22Rv1 (cell line): Measurements from ENCODE around the gene RASSF1.
A peak's percentile ranks its signal among the peaks of the same experiment; 100 is the strongest.

Source experiments
- H3K27ac ChIP-seq: fragments of 450-650 bp; 2 replicates; pipeline ENCODE4 v1.5.1; 2017
- ZFX ChIP-seq: fragments of 450-650 bp; IDR thresholded peaks from 2 replicates; pipeline ENCODE4 v1.6.1; 2017; ENCODE audit warnings: antibody characterized with exemption, borderline replicate concordance
- TF ChIP-seq, protein P1 (sequence below): fragments of 450-650 bp; IDR thresholded peaks from 2 replicates; pipeline ENCODE4 v1.5.1; 2017; ENCODE audit warnings: mild to moderate bottlenecking

Gene RASSF1

DNA sequence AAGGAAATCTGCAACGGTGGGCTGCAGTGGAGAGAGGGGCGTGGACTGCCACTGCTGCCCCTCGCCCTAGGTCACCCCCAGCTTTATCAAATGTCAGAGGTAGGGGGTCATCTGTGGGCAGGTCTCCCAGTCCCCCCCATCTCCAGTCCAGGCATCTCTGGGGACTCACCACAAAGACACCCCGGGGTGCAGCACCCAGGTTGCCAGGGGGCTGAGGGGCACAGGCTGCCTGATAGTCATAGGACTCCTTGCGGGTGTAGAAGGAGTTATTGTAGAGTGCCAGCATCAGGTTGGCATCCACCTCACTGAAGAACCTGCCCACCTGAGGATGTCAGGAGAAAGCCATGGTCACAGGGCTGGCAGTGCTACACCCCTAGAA, 25.2 kb upstream of the RASSF1 start:
- TF ChIP-seq, protein P1, sequence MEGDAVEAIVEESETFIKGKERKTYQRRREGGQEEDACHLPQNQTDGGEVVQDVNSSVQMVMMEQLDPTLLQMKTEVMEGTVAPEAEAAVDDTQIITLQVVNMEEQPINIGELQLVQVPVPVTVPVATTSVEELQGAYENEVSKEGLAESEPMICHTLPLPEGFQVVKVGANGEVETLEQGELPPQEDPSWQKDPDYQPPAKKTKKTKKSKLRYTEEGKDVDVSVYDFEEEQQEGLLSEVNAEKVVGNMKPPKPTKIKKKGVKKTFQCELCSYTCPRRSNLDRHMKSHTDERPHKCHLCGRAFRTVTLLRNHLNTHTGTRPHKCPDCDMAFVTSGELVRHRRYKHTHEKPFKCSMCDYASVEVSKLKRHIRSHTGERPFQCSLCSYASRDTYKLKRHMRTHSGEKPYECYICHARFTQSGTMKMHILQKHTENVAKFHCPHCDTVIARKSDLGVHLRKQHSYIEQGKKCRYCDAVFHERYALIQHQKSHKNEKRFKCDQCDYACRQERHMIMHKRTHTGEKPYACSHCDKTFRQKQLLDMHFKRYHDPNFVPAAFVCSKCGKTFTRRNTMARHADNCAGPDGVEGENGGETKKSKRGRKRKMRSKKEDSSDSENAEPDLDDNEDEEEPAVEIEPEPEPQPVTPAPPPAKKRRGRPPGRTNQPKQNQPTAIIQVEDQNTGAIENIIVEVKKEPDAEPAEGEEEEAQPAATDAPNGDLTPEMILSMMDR = no peak; the same call in 1 of the 2 replicates
- TF ChIP-seq ZFX = no peak
- 0 out of 2 replicates have a peak overlapping the region, but pooled peaks have one; percentile 45 for H3K27ac ChIP-seq

DNA sequence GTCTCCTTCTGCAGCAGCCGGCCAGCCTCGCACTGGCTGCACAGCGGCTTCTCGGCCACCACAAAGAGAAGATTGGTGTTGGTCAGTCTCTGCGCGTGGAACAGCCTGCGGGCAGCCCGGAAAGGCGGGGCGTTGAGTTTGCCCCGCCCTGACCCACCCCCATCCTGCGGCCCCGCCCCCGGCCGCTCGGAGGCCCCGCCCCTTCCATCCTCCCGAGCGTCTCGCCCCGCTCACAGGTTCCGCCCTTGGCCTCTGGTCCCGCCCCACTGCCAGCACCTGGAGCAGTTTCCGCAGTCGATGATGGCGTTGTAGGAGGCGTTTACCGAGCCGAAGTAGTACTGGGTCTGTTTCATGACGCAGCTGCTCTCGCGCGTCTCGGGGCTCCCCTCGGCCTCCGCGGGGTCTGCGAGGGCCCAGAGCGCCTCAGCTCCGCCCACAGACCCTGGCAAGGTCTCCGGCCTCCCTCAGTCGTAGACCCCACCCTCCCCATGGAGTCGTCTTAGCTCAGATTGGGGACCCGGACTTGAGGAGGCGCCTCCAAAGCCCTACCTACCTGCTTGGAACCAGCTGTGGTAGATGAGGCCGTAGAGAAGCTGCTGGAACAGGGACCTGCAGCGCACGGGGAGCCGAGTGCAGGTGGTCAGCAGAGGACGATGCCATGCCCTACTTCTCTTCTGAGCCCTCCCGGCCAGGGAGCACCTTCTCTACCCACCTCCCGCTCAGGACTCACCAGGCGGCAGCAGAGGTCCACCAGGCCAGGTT, 24.6 kb upstream of the RASSF1 start:
- H3K27ac ChIP-seq = peak overlapping the region; percentile 45; the same call in 1 of the 2 replicates
- TF ChIP-seq, protein P1 = peak; percentile 38
- TF ChIP-seq ZFX = no peak

DNA sequence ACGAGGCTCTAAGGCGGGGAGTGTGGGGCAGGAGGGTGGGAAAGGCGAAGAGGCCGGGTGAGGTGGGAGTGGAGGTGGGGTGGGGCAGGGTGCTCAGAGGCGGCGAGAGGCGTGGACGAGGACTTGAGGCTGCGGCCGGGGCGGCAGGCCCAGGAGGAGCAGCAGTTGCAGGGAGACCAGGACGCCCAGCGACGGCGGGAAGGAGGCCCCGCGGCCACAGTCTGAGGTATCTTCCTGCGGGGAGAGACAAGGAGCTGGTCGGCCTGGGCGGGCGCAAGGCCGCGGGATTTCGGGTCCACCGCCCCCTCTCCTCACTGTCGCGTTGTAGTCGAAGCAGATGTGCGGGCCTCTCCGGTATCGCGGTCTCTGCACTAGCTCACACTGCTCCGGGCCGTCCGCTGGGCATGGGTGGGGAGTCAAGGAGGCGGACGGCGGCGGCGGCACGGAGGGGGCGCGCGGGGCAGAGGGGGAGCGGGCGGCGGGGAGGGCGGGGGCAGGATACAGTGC, 24.0 kb upstream of the RASSF1 start:
- TF ChIP-seq, protein P1 = no peak
- 0 out of 2 replicates have a peak overlapping the region, but pooled peaks have one; percentile 20 for H3K27ac ChIP-seq

DNA sequence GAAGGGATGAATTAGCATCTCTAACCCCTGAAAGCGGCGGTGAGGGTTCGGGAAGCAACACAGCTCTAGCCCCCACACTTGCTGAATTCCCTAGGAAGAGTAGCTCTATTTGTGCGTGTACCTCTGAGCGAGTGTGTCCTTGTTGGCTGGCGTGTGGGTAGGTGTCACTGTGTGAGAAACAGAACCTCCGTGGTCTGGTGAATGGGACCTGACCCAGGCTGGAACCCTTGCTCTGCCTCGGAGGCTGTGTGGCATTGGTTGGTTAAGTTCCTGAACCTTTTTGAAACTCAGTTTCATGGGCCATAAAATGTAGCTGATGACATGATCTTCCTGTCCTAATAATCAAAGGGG, 19.1 kb upstream of the RASSF1 start:
- TF ChIP-seq, protein P1 = no peak
- no peak for TF ChIP-seq ZFX
- peak overlapping the region; percentile 75 for H3K27ac ChIP-seq

DNA sequence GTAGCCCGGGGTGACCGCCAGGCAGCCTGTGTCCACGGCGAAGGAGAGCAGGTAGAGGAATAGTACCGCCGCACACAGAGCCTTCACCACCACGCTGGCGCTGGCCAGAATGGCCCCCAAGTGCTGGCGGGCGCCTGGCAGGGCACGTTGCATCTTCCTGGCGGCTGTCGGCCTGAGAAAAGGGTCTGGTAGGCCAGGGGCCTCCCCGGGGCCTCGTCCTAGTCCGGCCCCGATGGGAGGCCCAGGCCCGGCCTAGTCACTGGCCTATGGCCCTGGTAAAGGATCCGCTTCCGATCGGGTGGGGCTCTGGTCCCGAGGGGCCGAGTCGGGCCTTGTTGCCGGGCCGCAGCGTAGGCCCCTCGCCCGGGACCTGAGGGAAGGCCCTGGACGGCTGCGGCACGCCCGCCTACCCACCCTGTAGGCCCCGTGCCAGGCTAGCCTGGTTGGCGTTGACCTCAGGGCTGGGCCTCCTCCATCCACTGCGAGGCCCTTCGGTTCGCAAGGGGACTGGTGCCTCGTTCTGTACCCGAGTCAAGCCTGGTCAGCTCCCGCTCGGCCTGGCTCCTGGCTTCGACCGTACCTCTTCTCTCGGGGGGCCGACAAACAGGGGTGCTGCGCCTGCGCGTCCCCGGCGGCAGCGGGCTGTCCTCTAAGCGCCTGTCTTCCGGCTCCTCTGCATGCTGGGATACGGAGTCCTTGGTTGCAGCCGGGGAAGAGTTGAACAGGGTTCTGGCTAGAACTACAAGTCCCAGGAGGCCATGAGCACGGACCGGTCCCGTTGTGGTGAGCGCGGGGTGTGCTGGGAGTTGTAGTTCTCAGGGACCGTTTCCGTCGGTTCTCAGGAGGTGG, 18.5 kb upstream of the RASSF1 start, which contains the start of gene TMEM115:
Gene TMEM115, minus strand, starts transcription at position 611 of the 849 bp plus-strand sequence. Its CDS starts 458 bp downstream, at position 153.
- TF ChIP-seq ZFX = 0 out of 2 replicates have a peak, but pooled peaks have one; percentile 65
- TF ChIP-seq, protein P1 = no peak
- peak within 1 kb of the TSS; percentile 75 for H3K27ac ChIP-seq

DNA sequence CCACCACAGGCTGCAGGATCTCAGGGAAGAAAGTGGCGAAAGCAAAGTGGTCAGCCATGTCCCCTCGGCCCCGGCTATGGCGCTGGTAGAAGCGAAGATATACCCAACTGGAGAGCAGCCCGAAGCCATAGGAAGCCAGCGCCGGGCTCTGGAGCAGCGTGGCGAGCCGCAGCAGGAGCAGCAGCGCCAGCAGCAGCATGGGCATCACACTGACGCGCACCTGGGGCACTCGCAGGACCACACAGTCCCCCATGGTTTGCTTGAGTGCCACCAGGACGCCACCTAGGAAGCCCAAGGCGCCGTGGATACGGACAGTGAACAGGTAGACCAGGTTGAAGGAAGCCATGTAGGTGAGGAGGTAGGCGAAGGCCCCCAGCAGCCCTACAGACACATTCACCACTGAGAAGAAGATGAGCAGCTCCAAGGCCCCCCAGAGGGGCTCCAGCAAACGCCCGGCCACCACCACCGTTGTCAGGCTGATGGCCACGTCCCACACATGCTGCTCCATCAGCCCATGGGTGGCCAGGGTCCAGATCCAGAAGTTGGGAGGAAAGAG, 17.8 kb upstream of the RASSF1 start:
- TF ChIP-seq ZFX = no peak
- TF ChIP-seq, protein P1 = no peak
- H3K27ac ChIP-seq = peak overlapping the region; percentile 75
